Common myeloid progenitor, CD34-positive (primary cell): Measurements from ENCODE around the gene CEP295NL.

Source experiments
- CTCF ChIA-PET: fragments of 350-600 bp; sonication (Branson Sonifier 250); formaldehyde crosslinking; loops from one replicate; lab custom pipeline; 2021; ENCODE audit warnings: antibody characterized with exemption; lab: Charles Lee
- POLR2A ChIA-PET: fragments of 350-600 bp; sonication (Branson Sonifier 250); formaldehyde crosslinking; loops from one replicate; lab custom pipeline; 2021; ENCODE audit warnings: antibody characterized with exemption; lab: Charles Lee
- DNase-seq, 3 donors: peaks; one replicate each; pipeline versions ENCODE4 v3.0.0 to v3.0.0-alpha.2; 2013
- H3K27ac ChIP-seq, 2 experiments: 1 replicate in 1 of 2; 2 replicates in 1 of 2; pipeline ENCODE4 v1.7.0; 2013; ENCODE audit warnings: inconsistent platforms in 2 of 2, low read length in 2 of 2, mild to moderate bottlenecking in 2 of 2, low read depth in 1 of 2, moderate library complexity in 1 of 2; ENCODE audit not compliant: severe bottlenecking in 2 of 2, insufficient read depth in 1 of 2, poor library complexity in 1 of 2
- H3K27me3 ChIP-seq, 5 experiments: replicated peaks in 2 of 5; 1 replicate in 3 of 5; 2 replicates in 2 of 5; pipeline versions ENCODE4 v1.6.1 to v1.7.0; 2013; ENCODE audit warnings: low read length in 4 of 5, mild to moderate bottlenecking in 2 of 5, moderate library complexity in 2 of 5, inconsistent platforms in 1 of 5; ENCODE audit not compliant: insufficient read depth in 5 of 5, control insufficient read depth in 4 of 5
- H3K36me3 ChIP-seq, 4 experiments: 1 replicate in 2 of 4; 2 replicates in 2 of 4; pipeline versions ENCODE4 v1.6.1 to v1.7.0; 2013; ENCODE audit warnings: low read length in 3 of 4, control low read depth in 1 of 4, mild to moderate bottlenecking in 1 of 4; ENCODE audit not compliant: control insufficient read depth in 4 of 4, insufficient read depth in 4 of 4
- H3K4me1 ChIP-seq, 4 experiments: 1 replicate in 3 of 4; 2 replicates in 1 of 4; pipeline versions ENCODE4 v1.6.1 to v1.7.1; 2013; ENCODE audit warnings: low read length in 3 of 4, mild to moderate bottlenecking in 3 of 4, control low read depth in 1 of 4, inconsistent platforms in 1 of 4, moderate library complexity in 1 of 4; ENCODE audit not compliant: control insufficient read depth in 4 of 4, insufficient read depth in 4 of 4; ENCODE audit errors: control extremely low read depth in 1 of 4
- H3K4me3 ChIP-seq, 7 experiments: 1 replicate in 4 of 7; 2 replicates in 3 of 7; pipeline versions ENCODE4 v1.5.1 to v1.7.0; 2013; ENCODE audit warnings: mild to moderate bottlenecking in 7 of 7, low read length in 6 of 7, moderate library complexity in 6 of 7, inconsistent platforms in 2 of 7, low read depth in 2 of 7, control low read depth in 1 of 7; ENCODE audit not compliant: insufficient read depth in 4 of 7, control insufficient read depth in 1 of 7; ENCODE audit errors: extremely low read depth in 1 of 7
- H3K9me3 ChIP-seq, 5 experiments: 1 replicate in 4 of 5; 2 replicates in 1 of 5; pipeline versions ENCODE4 v1.6.1 to v1.7.1; 2013; ENCODE audit warnings: low read length in 4 of 5, mild to moderate bottlenecking in 2 of 5, inconsistent platforms in 1 of 5, low read depth in 1 of 5, moderate library complexity in 1 of 5; ENCODE audit not compliant: control insufficient read depth in 4 of 5, insufficient read depth in 2 of 5; ENCODE audit errors: control extremely low read depth in 1 of 5
- WGBS: methylation state at CpG from one replicate; pipeline ENCODE4 v1.1.5; 2013; ENCODE audit not compliant: insufficient coverage; 5-methylcytosine and 5-hydroxymethylcytosine counted together

Gene CEP295NL

DNA sequence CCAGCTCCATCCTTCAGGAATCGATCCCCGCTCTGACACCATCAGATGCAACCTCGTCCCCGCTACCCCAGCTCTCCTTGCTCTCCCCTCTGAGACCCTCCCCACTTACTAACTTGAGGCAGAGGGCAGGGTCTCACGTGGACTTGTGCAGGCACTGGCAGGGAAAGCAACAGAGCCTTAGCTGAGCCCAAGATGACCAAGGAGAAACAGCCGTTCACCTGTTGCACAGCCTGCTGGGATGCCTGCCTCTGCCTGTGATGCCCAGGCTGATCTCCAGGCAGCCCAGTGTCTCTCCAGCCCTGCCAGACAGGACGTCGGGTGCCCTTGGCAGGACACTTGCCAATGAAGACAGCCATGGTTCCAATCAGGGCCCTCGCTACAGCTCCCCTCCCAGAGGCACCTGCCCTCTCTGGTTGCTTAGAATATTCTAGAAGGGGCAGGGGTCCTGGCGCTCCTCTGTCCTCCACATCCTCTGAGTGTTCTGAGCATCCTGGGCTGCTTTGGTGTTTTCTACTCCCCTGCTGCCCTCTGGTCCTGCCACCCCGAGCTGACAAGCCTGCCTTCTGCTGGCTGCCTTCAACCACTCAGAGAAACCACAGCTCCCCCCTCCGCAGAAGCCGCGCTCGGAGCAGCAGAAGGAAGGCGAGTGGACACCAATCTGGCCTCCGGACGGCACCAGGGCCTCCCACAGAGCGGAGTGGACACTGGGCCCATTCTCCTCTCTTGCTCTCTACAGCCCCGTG lies 6.7 kb downstream of the CEP295NL start:
- peaks cover 0 to 34% (median 30%) of the 10 kb centered on the region in 4 experiments for H3K4me1 ChIP-seq
- ChIA-PET CTCF (interaction anchor here (0.8 to 2.3 kb wide), 6 partner anchors 8 to 75 kb away, joined by 3 to 6 read pairs (median 3); no protein-coding TSS in a partner anchor), POLR2A (no interaction called here)
- no peaks in the 10 kb centered on the region for H3K9me3 ChIP-seq
- H3K27ac ChIP-seq: no peak overlapping the region
- H3K4me3 ChIP-seq: no peak overlapping the region
- DNase-seq: no peak
- 97% methylated on average over 16 of the region's 20 CpGs for WGBS
- no peaks in the 10 kb centered on the region for H3K27me3 ChIP-seq
- H3K36me3 ChIP-seq: peaks cover 4 to 30% (median 7%) of the 10 kb centered on the region in 4 experiments

DNA sequence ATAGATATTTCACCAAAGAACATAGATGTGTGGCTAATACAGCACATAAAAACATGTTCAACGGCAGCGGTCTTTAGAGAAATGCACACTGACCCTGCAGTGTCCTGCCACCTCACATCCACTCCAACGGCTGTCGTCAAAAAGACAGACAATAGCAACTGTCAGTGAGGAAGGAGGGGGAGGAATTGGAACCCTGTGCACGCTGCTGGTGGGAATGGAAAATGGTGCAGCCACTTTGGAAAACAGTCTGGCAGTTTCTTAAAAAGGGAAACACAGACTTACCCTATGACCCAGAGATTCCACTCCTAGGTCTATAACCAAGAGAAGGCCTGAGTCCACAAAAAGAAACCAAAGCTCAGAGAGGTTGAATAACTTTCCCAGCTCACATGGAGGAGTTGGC lies 7.7 kb downstream of the CEP295NL start:
- Histone ChIP-seq H3K27me3 (no peaks in the 10 kb centered on the region), H3K4me3 (no peak overlapping the region), H3K4me1 (peaks cover 0 to 44% (median 38%) of the 10 kb centered on the region in 4 experiments), H3K36me3 (peaks cover 0 to 24% (median 3%) of the 10 kb centered on the region in 4 experiments), H3K27ac (no peak overlapping the region), H3K9me3 (no peaks in the 10 kb centered on the region)
- WGBS: 100% methylated on average over 3 of the region's 5 CpGs
- CTCF ChIA-PET: interaction anchor here (1.2 to 2.0 kb wide), 4 partner anchors 9 to 76 kb away, joined by 3 to 6 read pairs (median 3); no protein-coding TSS in a partner anchor
- DNase-seq: no peak
- POLR2A ChIA-PET: no interaction called here

DNA sequence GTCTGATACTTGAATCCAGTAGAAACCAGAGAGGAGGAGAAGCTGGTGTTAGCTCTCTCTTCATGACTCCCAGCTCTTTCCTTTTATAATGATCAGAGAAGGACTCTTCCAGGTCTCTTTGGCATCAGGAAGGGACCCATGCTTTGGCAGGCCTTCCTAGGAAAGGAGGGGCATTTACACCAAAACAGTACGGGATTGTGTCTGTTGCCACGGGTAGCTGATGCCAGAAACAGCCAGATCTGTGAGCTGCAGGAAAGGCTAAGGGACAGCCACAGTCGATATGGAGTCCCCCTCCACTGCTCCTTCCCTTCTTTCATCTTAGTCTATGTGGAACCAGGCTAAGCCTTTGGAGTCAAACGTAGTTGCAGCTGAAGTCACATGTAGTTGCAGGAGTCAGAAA lies 9.3 kb downstream of the CEP295NL start:
- CTCF ChIA-PET: interaction anchor here (0.8 to 1.3 kb wide), 3 partner anchors 10 to 30 kb away, joined by 3 to 6 read pairs (median 3); no protein-coding TSS in a partner anchor

DNA sequence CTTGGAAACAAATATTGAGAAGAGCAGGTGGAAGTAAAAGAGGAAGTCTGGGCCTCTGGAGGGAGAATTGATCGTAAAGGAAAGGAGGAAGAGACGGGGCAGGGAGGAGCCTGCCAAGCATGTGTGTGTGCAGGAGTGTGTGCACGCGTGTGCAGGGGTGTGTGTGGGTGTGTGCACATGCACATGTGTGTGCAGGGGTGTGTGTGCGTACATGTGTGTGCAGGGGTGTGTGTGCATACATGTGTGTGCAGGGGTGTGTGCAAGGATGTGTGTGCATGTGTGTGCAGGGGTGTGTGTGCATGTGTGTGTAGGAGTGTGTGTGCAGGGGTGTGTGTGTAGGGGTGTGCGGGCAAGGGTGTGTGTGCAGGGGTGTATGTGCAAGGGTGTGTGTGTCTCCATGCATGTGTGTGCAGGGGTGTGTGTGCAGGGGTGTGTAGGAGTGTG lies 10.0 kb downstream of the CEP295NL start:
- Histone ChIP-seq H3K36me3 (peaks cover 0 to 21% (median 2%) of the 10 kb centered on the region in 4 experiments), H3K4me1 (peaks cover 0 to 55% (median 48%) of the 10 kb centered on the region in 4 experiments), H3K4me3 (peak overlapping the region in 1 of 7 experiments; percentile 28), H3K9me3 (no peaks in the 10 kb centered on the region), H3K27me3 (no peaks in the 10 kb centered on the region), H3K27ac (no peak overlapping the region)
- CTCF ChIA-PET: interaction anchor here (1.3 to 2.1 kb wide), 3 partner anchors 9 to 20 kb away, joined by 3 to 6 read pairs (median 4); no protein-coding TSS in a partner anchor
- peak in 2 of 3 donors; percentile 67 to 77 for DNase-seq
- 17% methylated on average over 2 of the region's 6 CpGs for WGBS
- POLR2A ChIA-PET: no interaction called here

More for the DNA sequence above, 9.3 kb downstream of the CEP295NL start:
- peaks cover 0 to 55% (median 48%) of the 10 kb centered on the region in 4 experiments for H3K4me1 ChIP-seq
- H3K27me3 ChIP-seq: no peaks in the 10 kb centered on the region
- no peak overlapping the region for H3K4me3 ChIP-seq
- DNase-seq: no peak
- peaks cover 0 to 21% (median 3%) of the 10 kb centered on the region in 4 experiments for H3K36me3 ChIP-seq
- WGBS: 77% methylated on average over 4 of the region's 4 CpGs
- no peaks in the 10 kb centered on the region for H3K9me3 ChIP-seq
- H3K27ac ChIP-seq: no peak overlapping the region
- POLR2A ChIA-PET: interaction anchor here (1.5 kb wide), 1 partner anchor 22 kb away, joined by 4 read pairs; no protein-coding TSS in a partner anchor

DNA sequence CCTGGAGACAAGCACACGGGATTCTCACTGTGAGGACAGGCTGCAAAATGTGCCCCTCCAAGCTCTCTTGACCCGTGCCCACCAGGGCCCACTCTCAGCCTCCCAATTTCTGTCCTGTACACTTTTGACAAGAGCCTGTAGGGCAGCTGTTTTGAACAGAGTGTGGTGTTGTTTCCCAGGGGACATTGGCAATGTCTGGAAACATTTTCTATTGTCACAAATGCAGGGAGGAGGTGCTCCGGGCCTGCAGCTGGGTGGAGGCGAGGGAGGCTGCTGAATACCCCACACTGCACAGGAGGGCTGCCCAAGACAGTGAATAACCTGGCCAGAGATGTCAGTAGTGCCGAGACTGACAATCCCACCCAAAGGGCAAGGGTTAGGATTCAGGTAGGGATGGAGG lies 10.5 kb downstream of the CEP295NL start:
- Histone ChIP-seq H3K4me1 (peaks cover 0 to 55% (median 48%) of the 10 kb centered on the region in 4 experiments), H3K27ac (peak overlapping the region in 1 of 2 experiments; percentile 4), H3K27me3 (no peaks in the 10 kb centered on the region), H3K4me3 (no peak overlapping the region), H3K36me3 (peaks cover 0 to 16% (median 1%) of the 10 kb centered on the region in 4 experiments), H3K9me3 (no peaks in the 10 kb centered on the region)
- ChIA-PET CTCF (interaction anchor here (1.2 to 2.1 kb wide), 2 partner anchors 10 to 18 kb away, joined by 4 to 5 read pairs; partner anchors contain the start of gene CEP295NL), POLR2A (no interaction called here)
- 61% methylated on average over 5 of the region's 5 CpGs for WGBS
- DNase-seq: no peak

DNA sequence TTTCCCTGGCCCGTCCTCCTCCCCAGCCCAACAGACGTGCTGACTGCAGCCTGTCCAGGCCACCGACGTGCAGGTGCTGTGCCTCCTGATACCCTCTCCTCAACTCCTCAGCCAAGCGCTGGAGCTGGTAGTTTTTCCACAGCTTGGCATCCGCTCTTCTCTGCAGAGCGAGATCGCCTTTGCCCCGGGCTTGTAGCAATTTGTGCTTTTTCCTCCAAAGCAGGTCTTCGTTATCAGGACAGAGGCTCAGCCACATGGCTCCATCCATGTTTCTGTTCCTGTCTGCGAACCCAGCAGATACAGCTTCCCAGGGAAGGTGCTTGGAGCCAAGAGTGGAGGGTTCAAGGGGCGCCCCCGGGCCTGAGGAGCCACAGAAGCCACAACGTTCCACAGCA lies 10.9 kb downstream of the CEP295NL start:
- Histone ChIP-seq H3K4me3 (no peak overlapping the region), H3K4me1 (peaks cover 0 to 55% (median 48%) of the 10 kb centered on the region in 4 experiments), H3K36me3 (peaks cover 0 to 13% (median under 1%) of the 10 kb centered on the region in 4 experiments), H3K9me3 (no peaks in the 10 kb centered on the region), H3K27me3 (no peaks in the 10 kb centered on the region), H3K27ac (peak overlapping the region in 1 of 2 experiments; percentile 4)
- WGBS: 92% methylated on average over 14 of the region's 14 CpGs
- ChIA-PET POLR2A (no interaction called here), CTCF (interaction anchor here (1.2 to 2.1 kb wide), 3 partner anchors 11 to 18 kb away, joined by 3 to 5 read pairs (median 4); partner anchors contain the start of gene CEP295NL)
- DNase-seq: no peak
